Esophagus squamous epithelium (tissue), 4 donors: ENCODE data around the gene GPR42.

Experiments used
- POLR2A ChIP-seq, 4 donors: fragments of 450-650 bp; IDR thresholded peaks; one replicate each; pipeline ENCODE4 v1.6.1; 2017; ENCODE audit warnings: antibody characterized with exemption in 4 of 4, mild to moderate bottlenecking in 4 of 4, moderate library complexity in 3 of 4
- TF ChIP-seq, protein P1 (sequence below), 6 experiments: fragments of 450-650 bp in 4 of 6; fragments of 200-600 bp in 2 of 6; sonication (generic) in 2 of 6; IDR thresholded peaks; one replicate each; pipeline ENCODE4 v1.5.1; 2016 to 2019; ENCODE audit warnings: antibody characterized with exemption in 6 of 6, mild to moderate bottlenecking in 4 of 6, moderate library complexity in 4 of 6

DNA sequence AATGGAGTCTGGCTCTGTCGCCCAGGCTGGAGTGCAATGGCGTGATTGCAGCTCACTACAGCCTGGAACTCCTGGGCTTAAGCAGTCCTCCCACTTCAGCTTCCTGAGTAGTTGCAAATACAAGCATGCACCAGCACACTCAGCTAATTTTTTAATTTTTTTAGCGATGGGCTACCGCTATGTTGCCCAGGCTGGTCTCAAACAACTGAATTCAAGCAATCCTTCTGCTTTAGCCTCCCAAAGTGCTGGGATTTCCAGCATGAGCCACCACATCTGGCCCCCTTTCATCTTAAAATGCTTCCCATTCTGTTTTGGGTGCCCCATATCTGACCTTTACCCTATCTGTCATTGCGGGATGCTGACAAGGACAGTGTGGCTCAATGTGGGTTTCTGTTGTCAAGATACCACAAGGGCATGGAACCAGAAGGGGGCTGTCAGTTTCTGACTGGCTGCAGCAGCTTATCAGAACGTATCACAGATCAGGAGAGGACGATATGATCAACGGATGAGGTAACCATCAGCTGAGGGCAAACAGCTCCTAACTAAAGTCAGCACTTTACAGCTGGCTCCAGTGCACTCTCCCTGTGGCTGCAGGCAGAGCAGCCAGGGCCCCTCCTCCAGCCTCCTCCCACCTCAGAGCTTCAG is 32.4 kb downstream of the GPR42 start:
- TF ChIP-seq, protein P1, sequence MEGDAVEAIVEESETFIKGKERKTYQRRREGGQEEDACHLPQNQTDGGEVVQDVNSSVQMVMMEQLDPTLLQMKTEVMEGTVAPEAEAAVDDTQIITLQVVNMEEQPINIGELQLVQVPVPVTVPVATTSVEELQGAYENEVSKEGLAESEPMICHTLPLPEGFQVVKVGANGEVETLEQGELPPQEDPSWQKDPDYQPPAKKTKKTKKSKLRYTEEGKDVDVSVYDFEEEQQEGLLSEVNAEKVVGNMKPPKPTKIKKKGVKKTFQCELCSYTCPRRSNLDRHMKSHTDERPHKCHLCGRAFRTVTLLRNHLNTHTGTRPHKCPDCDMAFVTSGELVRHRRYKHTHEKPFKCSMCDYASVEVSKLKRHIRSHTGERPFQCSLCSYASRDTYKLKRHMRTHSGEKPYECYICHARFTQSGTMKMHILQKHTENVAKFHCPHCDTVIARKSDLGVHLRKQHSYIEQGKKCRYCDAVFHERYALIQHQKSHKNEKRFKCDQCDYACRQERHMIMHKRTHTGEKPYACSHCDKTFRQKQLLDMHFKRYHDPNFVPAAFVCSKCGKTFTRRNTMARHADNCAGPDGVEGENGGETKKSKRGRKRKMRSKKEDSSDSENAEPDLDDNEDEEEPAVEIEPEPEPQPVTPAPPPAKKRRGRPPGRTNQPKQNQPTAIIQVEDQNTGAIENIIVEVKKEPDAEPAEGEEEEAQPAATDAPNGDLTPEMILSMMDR (IDR thresholded peaks at IDR 0.05), result no peak
- no peak for TF ChIP-seq POLR2A (IDR thresholded peaks at IDR 0.05)
